H1 (cell line): Measurements from ENCODE around the gene MMP12. TPM values are rescaled to one million over a fixed set of nuclear protein-coding genes. Genes with fewer than 3 reads are reported as not detected.

Source experiments
- CEBPB ChIP-seq: IDR thresholded peaks from 2 replicates; pipeline ENCODE4 v1.6.1; 2012; ENCODE audit warnings: low read depth, low read length
- CHD2 ChIP-seq: IDR thresholded peaks from 2 replicates; pipeline ENCODE4 v1.6.1; 2012; ENCODE audit warnings: low read length, improper control_type of control experiment
- CTCF ChIP-seq, 3 experiments: IDR thresholded peaks; 1 replicate in 2 of 3; 2 replicates in 1 of 3; pipeline versions ENCODE4 v1.5.1 to v1.6.1; 2011; ENCODE audit warnings: low read length in 3 of 3, mild to moderate bottlenecking in 3 of 3, inconsistent platforms in 2 of 3, low read depth in 1 of 3, moderate library complexity in 1 of 3; ENCODE audit not compliant: insufficient read depth in 1 of 3; ENCODE audit errors: control extremely low read depth in 1 of 3
- KDM5A ChIP-seq: fragments of 200-600 bp; IDR thresholded peaks from 2 replicates; pipeline ENCODE4 v1.7.1; 2012; ENCODE audit warnings: mild to moderate bottlenecking, low read length, inconsistent platforms, mixed read lengths
- RFX5 ChIP-seq: IDR thresholded peaks from 2 replicates; pipeline ENCODE4 v1.6.1; 2011; ENCODE audit warnings: low read depth, low read length, improper control_type of control experiment, borderline replicate concordance
- SP4 ChIP-seq: IDR thresholded peaks from 2 replicates; pipeline ENCODE4 v1.6.1; 2012; ENCODE audit warnings: low read length, inconsistent platforms
- YY1 ChIP-seq: IDR thresholded peaks from 2 replicates; pipeline ENCODE4 v1.6.1; 2011; ENCODE audit warnings: low read depth, mild to moderate bottlenecking, low read length
- polyA plus RNA-seq, 7 experiments: library from polyadenylated mRNA; depleted of rRNA in 3 of 7; stranded (reverse) in 5 of 7; unstranded in 2 of 7; fragments of >200 nt in 5 of 7; fragments of 200-250 nt in 2 of 7; gene quantifications; 1 replicate in 5 of 7; 2 replicates in 1 of 7; 4 replicates in 1 of 7; pipeline versions ENCODE4 v1.2.1 to v1.2.3, GENCODE V29; 2011 to 2013; ENCODE audit warnings: missing spikeins in 2 of 7, mixed read lengths in 2 of 7
- total RNA-seq: library from RNA; stranded (reverse); fragmentation: NEBNext Ultra II Directional; extraction: Animal tissue kit (Norgen Biotek cat#: 25700); gene quantifications from 2 replicates; pipeline ENCODE4 v1.2.1, GENCODE V29; 2021

Gene MMP12
- total and polyA plus RNA-seq, 2 of the 8 experiments (the other 6 are each of a cell fraction or from before 2014, with no cell fraction given), result not detected

GRCh38 chr11:102850973-102851745 lies 23.6 kb downstream of the MMP12 start (continued):
- TF ChIP-seq CTCF (IDR thresholded peaks at IDR 0.05; ENCODE audit: control extremely low read depth in 1 of 3, insufficient read depth in 1 of 3, low read depth in 1 of 3, low read length in 3 of 3) (no peak), CHD2 (no peak), KDM5A (no peak), SP4 (no peak), CEBPB (no peak), YY1 (no peak), RFX5 (no peak)
